GM10266 (cell line): ENCODE data around the gene TRANK1.

Experiments
- DNase-seq: peaks from one replicate; pipeline ENCODE4 v3.0.0; 2012; ENCODE audit errors: extremely low spot score
- CTCF ChIP-seq: IDR thresholded peaks from 2 replicates; pipeline ENCODE4 v1.5.1; 2012; ENCODE audit warnings: mild to moderate bottlenecking, low read depth; ENCODE audit not compliant: control insufficient read depth, insufficient read depth; ENCODE audit errors: missing control alignments

TRANK1 gene

GRCh38 chr3:36918050-36918449 is 26.8 kb downstream of the TRANK1 start:
- no peak for DNase-seq

DNA sequence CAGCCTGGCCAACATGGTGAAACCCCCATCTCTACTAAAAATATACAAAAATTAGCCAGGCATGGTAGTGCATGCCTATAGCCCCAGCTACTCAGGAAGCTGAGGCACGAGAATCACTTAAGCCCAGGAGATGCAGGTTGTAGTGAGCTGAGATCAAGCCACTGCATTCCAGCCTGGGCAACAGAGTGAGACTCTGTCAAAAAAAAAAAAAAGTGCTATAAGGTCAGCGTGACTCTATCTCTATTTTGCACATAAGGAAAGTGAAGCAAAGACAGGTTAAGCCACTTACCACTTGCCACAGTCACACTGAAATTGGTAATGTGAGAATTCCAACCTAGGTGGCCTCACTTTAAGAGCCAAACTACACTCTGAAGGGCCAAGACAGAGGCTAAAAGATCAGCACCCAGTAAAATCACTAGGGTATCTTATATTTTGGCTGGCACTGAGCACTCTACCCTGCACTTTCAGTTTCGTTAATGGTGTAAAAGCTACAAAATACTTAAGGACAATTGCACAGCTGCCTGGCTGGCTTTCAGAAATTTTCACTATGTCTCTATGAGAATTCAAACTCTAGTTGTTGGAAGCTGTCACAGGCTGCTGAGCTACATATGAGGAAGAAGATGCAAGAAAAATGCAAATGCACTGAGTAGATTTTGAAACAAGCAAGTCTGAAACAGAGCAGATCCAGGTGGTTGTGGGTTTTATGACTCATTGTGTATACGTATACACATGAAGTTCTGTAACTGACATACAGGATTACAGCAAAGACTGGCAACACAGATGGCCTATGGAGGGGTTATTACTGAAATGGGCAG is 32.7 kb downstream of the TRANK1 start:
- TF ChIP-seq CTCF: no peak
- peak; percentile 70 for DNase-seq

More at GRCh38 chr3:36918050-36918449, 26.8 kb downstream of the TRANK1 start:
- no peak for TF ChIP-seq CTCF

DNA sequence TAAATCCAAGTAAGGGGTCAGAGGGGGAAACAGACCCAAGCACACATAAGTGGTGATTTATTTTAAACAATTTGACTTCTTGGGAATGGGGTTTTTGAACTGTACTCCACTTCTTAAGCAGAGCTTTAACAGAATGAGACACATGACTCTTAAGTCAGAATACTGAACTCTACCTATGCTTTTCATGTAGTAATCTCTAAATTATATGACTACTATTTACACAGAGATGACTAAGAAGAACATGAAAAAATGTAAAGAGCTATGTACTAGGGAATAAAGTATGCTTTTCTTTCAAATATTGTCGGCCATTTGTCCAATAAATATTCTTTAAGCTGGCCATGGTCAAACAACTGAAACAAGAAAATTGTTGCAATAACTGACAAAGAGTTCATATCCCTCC is 35.2 kb downstream of the TRANK1 start:
- DNase-seq: no peak
- TF ChIP-seq CTCF: no peak

- TF ChIP-seq CTCF: no peak
- no peak for DNase-seq
Measured at GRCh38 chr3:36909181-36909580, 35.7 kb downstream of the TRANK1 start.

DNA sequence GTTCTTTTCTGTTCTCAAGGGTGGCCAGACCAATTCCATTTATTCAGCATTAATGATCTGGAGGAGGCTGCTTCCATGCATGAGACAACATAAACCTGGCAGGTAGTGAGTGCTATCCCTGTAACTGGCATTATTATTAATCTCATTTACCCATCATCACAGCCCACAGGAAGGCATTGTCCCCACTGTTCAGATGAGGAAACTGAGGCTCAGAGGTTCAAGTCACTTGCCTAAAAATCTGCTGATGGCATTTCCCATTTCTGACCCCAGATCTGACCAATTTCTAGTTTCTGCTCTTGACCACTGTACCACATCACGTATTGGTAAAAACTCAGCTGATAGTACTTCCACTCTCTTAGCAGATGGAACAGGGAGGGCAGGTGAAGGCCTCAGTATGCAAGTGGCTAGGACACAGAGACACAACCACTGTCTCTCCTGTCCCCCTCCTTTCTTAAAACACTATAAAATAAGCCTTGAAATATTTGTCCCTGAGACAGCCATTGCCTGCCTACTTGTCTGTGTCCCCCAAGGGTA is 36.1 kb downstream of the TRANK1 start:
- no peak for DNase-seq
- no peak for TF ChIP-seq CTCF

DNA sequence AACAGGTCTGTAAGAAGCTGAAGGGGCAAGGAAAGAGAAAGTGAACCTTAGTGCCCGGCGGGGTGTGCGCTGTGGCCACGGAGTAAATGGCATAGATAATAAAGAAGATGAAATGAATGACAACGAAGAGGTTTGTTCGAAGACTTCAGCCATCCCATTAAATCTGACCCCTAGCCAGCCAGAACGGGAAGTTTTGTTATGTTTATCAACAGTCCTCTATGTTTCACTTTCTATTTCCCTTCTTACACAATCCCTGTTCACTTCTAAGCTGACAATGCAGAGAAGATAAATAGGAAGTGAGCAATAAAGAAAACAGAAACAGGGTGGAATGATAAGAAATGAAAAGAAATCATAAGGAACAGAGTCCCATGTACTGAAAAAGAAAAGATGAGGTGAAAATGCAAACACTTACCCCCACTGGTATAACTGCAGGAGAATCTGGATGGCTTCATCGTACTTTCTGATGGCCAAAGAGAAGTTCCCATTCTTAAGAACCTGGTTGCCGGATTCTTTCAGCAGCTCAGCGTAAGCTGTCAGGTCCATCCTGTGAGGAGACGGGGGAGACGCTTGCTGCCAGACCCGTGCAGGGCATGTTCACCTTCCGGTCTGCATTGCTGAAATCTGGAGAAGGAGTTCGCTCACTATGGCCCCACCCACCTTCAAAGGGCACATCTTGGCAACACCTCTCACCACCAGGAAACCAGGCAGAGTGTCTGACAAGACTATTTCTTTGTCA is 36.8 kb downstream of the TRANK1 start:
- no peak for DNase-seq
- no peak for TF ChIP-seq CTCF
